GM12878 (cell line): Measurements from ENCODE around the gene COG2. TPM values are rescaled to one million over a fixed set of nuclear protein-coding genes. Genes with fewer than 3 reads are reported as not detected.

Source experiments
- ATAC-seq: fragments of 200-7000 bp; cut with Tn5 transposase; 3 replicates; pipeline ENCODE4 v1.9.1; 2020; ENCODE audit warnings: mild to moderate bottlenecking, moderate library complexity
- BruUV-seq: library from RNA; stranded (reverse); fragments of 400-500 nt; replicated peaks from 2 replicates; lab custom pipeline; 2021; lab: Mats Ljungman, UMichigan
- CTCF ChIA-PET: fragments of 300-600 bp; sonication (Branson Sonifier 250); formaldehyde crosslinking; extraction: SDS; loops from one replicate; lab custom pipeline; 2021; ENCODE audit warnings: inconsistent platforms; lab: Yijun Ruan, JAX
- POLR2A ChIA-PET: fragments of 350-600 bp; formaldehyde crosslinking; extraction: SDS; loops from one replicate; lab custom pipeline; 2021; ENCODE audit warnings: inconsistent platforms; lab: Charles Lee
- RAD21 ChIA-PET: fragments of 300-600 bp; sonication (Branson Sonifier 250); formaldehyde crosslinking; loops from one replicate; lab custom pipeline; 2023; ENCODE audit warnings: antibody characterized with exemption; ENCODE audit not compliant: unreplicated experiment; lab: Charles Lee
- SMC1A ChIA-PET: fragments of 300-600 bp; sonication (Branson Sonifier 250); formaldehyde crosslinking; loops from one replicate; lab custom pipeline; 2023; ENCODE audit not compliant: unreplicated experiment, uncharacterized antibody; lab: Charles Lee
- DNase-seq: peaks from one replicate; pipeline ENCODE4 v3.0.0-alpha.2; 2011; ENCODE audit warnings: low read depth, low spot score
- FAIRE-seq: peaks from 3 replicates; lab custom pipeline; 2011; peaks lifted over from hg19 to GRCh38; lab: Jason Lieb, UNC
- H2AFZ ChIP-seq: 2 replicates; pipeline ENCODE4 v1.6.0; 2011; ENCODE audit warnings: low read depth, low read length, control low read depth; ENCODE audit not compliant: control insufficient read depth
- H3K27ac ChIP-seq: 2 replicates; pipeline ENCODE4 v1.5.1; 2011; ENCODE audit warnings: control low read depth; ENCODE audit not compliant: control insufficient read depth, insufficient read depth
- H3K27me3 ChIP-seq, 2 experiments: replicated peaks in 1 of 2; 2 replicates each; pipeline versions ENCODE4 v1.6.0 to v1.6.1; 2011; ENCODE audit warnings: low read length in 1 of 2; ENCODE audit not compliant: control insufficient read depth in 2 of 2, insufficient read depth in 2 of 2
- H3K36me3 ChIP-seq, 2 experiments: 2 replicates each; pipeline ENCODE4 v1.5.1; 2011; ENCODE audit warnings: low read length in 1 of 2; ENCODE audit not compliant: control insufficient read depth in 2 of 2, insufficient read depth in 2 of 2
- H3K4me1 ChIP-seq: 2 replicates; pipeline ENCODE4 v1.6.1; 2011; ENCODE audit warnings: mild to moderate bottlenecking, low read length, moderate library complexity, mixed read lengths; ENCODE audit not compliant: control insufficient read depth, insufficient read depth
- H3K4me2 ChIP-seq: 2 replicates; pipeline ENCODE4 v1.6.0; 2011; ENCODE audit warnings: control low read depth; ENCODE audit not compliant: control insufficient read depth, insufficient read depth
- H3K4me3 ChIP-seq: fragments of 200-600 bp; sonication (generic); 2 replicates; pipeline ENCODE4 v1.5.1; 2016
- H3K79me2 ChIP-seq: 2 replicates; pipeline ENCODE4 v1.6.0; 2011; ENCODE audit warnings: low read length; ENCODE audit not compliant: control insufficient read depth, insufficient read depth
- H3K9ac ChIP-seq: 2 replicates; pipeline ENCODE4 v1.8.0; 2011; ENCODE audit warnings: low read length, control low read depth, mixed read lengths; ENCODE audit not compliant: control insufficient read depth, insufficient read depth
- H3K9me3 ChIP-seq: replicated peaks from 3 replicates; pipeline ENCODE4 v1.5.1; 2011; ENCODE audit warnings: mild to moderate bottlenecking, low read length; ENCODE audit not compliant: control insufficient read depth, insufficient read depth
- H4K20me1 ChIP-seq: 2 replicates; pipeline ENCODE4 v1.6.0; 2011; ENCODE audit not compliant: control insufficient read depth, insufficient read depth
- IKZF2 ChIP-seq, 2 experiments: fragments of 450-650 bp; IDR thresholded peaks; 2 replicates each; pipeline ENCODE4 v1.6.1; 2017; ENCODE audit warnings: mild to moderate bottlenecking in 2 of 2, moderate library complexity in 2 of 2
- KAT2A ChIP-seq: conservative IDR thresholded peaks from 2 replicates; pipeline ENCODE4 v1.6.1; 2011; ENCODE audit warnings: low read depth, low read length; ENCODE audit not compliant: control insufficient read depth
- KLF5 ChIP-seq: fragments of 450-650 bp; IDR thresholded peaks from 2 replicates; pipeline ENCODE4 v1.6.1; 2014; ENCODE audit warnings: mild to moderate bottlenecking; ENCODE audit not compliant: partially characterized antibody
- MYC ChIP-seq: IDR thresholded peaks from 2 replicates; pipeline ENCODE4 v1.6.1; 2011; ENCODE audit warnings: mild to moderate bottlenecking, low read length, moderate library complexity, inconsistent platforms; ENCODE audit not compliant: insufficient read depth, insufficient replicate concordance, insufficient read length, severe bottlenecking
- PML ChIP-seq: IDR thresholded peaks from 2 replicates; pipeline ENCODE4 v1.6.1; 2012; ENCODE audit warnings: low read length, inconsistent platforms
- RBBP5 ChIP-seq: fragments of 200-600 bp; sonication (generic); conservative IDR thresholded peaks from 2 replicates; pipeline ENCODE4 v1.6.1; 2016
- WGBS: methylation state at CpG from one replicate; pipeline ENCODE4 v1.1.6; 2016; ENCODE audit warnings: low lambda C conversion rate; ENCODE audit not compliant: insufficient replicate concordance, insufficient coverage; ENCODE audit errors: missing lambda C conversion rate; 5-methylcytosine and 5-hydroxymethylcytosine counted together
- in situ Hi-C: fragments of 300-500 bp; cut with MboI; formaldehyde crosslinking; loops from 9 replicates; pipeline ENCODE4 v1.14.3; 2018; ENCODE audit warnings: mixed read lengths
- intact Hi-C: fragments of 100-400 bp; cut with micrococcal nuclease; formaldehyde crosslinking; loops from one replicate; pipeline ENCODE4 v1.14.2; 2022; ENCODE audit not compliant: unreplicated experiment
- polyA plus RNA-seq, 11 experiments: library from polyadenylated mRNA; depleted of rRNA in 4 of 11; unstranded in 6 of 11; stranded (reverse) in 5 of 11; fragments of >200 nt; fragmentation: Nextera tagmentation in 4 of 11; fragmentation: Illumina TruSeq in 1 of 11; extraction: Ambion mirVana in 4 of 11; extraction: Trizol in 1 of 11; gene quantifications; 1 replicate in 1 of 11; 2 replicates in 10 of 11; pipeline versions ENCODE4 v1.2.1 to v1.2.3, GENCODE V29; 2011 to 2016; ENCODE audit warnings: inconsistent platforms in 2 of 11, missing spikeins in 2 of 11, low read depth in 1 of 11
- total RNA-seq, 4 experiments: library from RNA; depleted of rRNA in 3 of 4; stranded (reverse); fragments of >200 nt in 3 of 4; fragmentation: Illumina TruSeq in 1 of 4; extraction: Trizol in 1 of 4; gene quantifications; 2 replicates each; pipeline versions ENCODE4 v1.2.1 to v1.2.3, GENCODE V29; 2013 to 2021
- TF ChIP-seq, protein P1 (sequence below): fragments of 450-650 bp; IDR thresholded peaks from 2 replicates; pipeline ENCODE4 v1.6.1; 2017; ENCODE audit warnings: mild to moderate bottlenecking, moderate library complexity
- TF ChIP-seq, protein P2 (sequence below): fragments of 450-650 bp; IDR thresholded peaks from 2 replicates; pipeline ENCODE4 v1.6.1; 2017; ENCODE audit warnings: mild to moderate bottlenecking, moderate library complexity
- TF ChIP-seq, protein P3 (sequence below): fragments of 450-650 bp; formaldehyde crosslinking; IDR thresholded peaks from 2 replicates; pipeline ENCODE4 v1.4.0; 2020; ENCODE audit warnings: mild to moderate bottlenecking, moderate library complexity
- TF ChIP-seq, protein P4 (sequence below): fragments of 450-650 bp; IDR thresholded peaks from 2 replicates; pipeline ENCODE4 v1.6.1; 2017; ENCODE audit warnings: mild to moderate bottlenecking, low read depth, inconsistent platforms; ENCODE audit not compliant: poor library complexity, severe bottlenecking

Gene COG2
- total and polyA plus RNA-seq, 10 of the 15 experiments (the other 5 are each of a cell fraction or from before 2014, with no cell fraction given) = 15.0 to 31.5 (median 28.3) TPM

DNA sequence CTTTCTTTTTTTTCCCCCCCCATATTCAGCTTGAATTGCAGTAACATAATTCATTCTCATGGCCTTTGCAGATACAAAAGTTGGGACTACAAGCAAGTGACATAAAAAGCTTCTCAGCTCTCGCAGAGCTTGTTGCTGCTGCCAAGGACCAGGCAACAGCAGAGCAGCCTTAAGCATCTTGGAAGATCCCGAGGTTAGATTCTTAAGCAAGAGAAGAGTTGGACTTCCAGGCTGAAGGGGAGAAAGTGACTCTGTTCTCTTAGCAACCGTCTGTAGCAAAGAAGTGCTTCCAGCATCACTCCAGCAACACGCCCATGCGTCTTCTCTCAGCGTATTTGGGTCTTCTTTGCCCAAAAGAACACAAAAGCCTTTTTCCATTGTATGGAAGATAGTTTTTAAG, 50.9 kb downstream of the COG2 start:
- Histone ChIP-seq H3K4me2 (no peak overlapping the region), H2AFZ (no peak overlapping the region), H3K4me3 (no peak overlapping the region), H3K27ac (no peak overlapping the region), H3K4me1 (no peaks in the 10 kb centered on the region), H3K9me3 (no peaks in the 10 kb centered on the region), H3K27me3 (no peaks in the 10 kb centered on the region), H3K9ac (no peak overlapping the region), H4K20me1 (no peaks in the 10 kb centered on the region), H3K79me2 (no peaks in the 10 kb centered on the region), H3K36me3 (peaks cover 9 to 16% of the 10 kb centered on the region in 2 experiments)
- 97% methylated on average over 6 of the region's 6 CpGs for WGBS
- intact Hi-C loops (no loop called here), in situ Hi-C loops (no loop called here)
- POLR2A ChIA-PET = no interaction called here
- no TSS peak for BruUV-seq
- ATAC-seq (no peak), DNase-seq (no peak), FAIRE-seq (no peak)
- RAD21 ChIA-PET = no interaction called here
- CTCF ChIA-PET = no interaction called here
- SMC1A ChIA-PET = no interaction called here
- TF ChIP-seq RBBP5 (no peak), IKZF2 (IDR thresholded peaks at IDR 0.05) (no peak), KAT2A (no peak), MYC (no peak), KLF5 (no peak), PML (no peak)
- TF ChIP-seq, protein P1, sequence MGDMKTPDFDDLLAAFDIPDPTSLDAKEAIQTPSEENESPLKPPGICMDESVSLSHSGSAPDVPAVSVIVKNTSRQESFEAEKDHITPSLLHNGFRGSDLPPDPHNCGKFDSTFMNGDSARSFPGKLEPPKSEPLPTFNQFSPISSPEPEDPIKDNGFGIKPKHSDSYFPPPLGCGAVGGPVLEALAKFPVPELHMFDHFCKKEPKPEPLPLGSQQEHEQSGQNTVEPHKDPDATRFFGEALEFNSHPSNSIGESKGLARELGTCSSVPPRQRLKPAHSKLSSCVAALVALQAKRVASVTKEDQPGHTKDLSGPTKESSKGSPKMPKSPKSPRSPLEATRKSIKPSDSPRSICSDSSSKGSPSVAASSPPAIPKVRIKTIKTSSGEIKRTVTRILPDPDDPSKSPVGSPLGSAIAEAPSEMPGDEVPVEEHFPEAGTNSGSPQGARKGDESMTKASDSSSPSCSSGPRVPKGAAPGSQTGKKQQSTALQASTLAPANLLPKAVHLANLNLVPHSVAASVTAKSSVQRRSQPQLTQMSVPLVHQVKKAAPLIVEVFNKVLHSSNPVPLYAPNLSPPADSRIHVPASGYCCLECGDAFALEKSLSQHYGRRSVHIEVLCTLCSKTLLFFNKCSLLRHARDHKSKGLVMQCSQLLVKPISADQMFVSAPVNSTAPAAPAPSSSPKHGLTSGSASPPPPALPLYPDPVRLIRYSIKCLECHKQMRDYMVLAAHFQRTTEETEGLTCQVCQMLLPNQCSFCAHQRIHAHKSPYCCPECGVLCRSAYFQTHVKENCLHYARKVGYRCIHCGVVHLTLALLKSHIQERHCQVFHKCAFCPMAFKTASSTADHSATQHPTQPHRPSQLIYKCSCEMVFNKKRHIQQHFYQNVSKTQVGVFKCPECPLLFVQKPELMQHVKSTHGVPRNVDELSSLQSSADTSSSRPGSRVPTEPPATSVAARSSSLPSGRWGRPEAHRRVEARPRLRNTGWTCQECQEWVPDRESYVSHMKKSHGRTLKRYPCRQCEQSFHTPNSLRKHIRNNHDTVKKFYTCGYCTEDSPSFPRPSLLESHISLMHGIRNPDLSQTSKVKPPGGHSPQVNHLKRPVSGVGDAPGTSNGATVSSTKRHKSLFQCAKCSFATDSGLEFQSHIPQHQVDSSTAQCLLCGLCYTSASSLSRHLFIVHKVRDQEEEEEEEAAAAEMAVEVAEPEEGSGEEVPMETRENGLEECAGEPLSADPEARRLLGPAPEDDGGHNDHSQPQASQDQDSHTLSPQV = no peak
- TF ChIP-seq, protein P2, sequence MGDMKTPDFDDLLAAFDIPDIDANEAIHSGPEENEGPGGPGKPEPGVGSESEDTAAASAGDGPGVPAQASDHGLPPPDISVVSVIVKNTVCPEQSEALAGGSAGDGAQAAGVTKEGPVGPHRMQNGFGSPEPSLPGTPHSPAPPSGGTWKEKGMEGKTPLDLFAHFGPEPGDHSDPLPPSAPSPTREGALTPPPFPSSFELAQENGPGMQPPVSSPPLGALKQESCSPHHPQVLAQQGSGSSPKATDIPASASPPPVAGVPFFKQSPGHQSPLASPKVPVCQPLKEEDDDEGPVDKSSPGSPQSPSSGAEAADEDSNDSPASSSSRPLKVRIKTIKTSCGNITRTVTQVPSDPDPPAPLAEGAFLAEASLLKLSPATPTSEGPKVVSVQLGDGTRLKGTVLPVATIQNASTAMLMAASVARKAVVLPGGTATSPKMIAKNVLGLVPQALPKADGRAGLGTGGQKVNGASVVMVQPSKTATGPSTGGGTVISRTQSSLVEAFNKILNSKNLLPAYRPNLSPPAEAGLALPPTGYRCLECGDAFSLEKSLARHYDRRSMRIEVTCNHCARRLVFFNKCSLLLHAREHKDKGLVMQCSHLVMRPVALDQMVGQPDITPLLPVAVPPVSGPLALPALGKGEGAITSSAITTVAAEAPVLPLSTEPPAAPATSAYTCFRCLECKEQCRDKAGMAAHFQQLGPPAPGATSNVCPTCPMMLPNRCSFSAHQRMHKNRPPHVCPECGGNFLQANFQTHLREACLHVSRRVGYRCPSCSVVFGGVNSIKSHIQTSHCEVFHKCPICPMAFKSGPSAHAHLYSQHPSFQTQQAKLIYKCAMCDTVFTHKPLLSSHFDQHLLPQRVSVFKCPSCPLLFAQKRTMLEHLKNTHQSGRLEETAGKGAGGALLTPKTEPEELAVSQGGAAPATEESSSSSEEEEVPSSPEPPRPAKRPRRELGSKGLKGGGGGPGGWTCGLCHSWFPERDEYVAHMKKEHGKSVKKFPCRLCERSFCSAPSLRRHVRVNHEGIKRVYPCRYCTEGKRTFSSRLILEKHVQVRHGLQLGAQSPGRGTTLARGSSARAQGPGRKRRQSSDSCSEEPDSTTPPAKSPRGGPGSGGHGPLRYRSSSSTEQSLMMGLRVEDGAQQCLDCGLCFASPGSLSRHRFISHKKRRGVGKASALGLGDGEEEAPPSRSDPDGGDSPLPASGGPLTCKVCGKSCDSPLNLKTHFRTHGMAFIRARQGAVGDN = no peak
- TF ChIP-seq, protein P3, sequence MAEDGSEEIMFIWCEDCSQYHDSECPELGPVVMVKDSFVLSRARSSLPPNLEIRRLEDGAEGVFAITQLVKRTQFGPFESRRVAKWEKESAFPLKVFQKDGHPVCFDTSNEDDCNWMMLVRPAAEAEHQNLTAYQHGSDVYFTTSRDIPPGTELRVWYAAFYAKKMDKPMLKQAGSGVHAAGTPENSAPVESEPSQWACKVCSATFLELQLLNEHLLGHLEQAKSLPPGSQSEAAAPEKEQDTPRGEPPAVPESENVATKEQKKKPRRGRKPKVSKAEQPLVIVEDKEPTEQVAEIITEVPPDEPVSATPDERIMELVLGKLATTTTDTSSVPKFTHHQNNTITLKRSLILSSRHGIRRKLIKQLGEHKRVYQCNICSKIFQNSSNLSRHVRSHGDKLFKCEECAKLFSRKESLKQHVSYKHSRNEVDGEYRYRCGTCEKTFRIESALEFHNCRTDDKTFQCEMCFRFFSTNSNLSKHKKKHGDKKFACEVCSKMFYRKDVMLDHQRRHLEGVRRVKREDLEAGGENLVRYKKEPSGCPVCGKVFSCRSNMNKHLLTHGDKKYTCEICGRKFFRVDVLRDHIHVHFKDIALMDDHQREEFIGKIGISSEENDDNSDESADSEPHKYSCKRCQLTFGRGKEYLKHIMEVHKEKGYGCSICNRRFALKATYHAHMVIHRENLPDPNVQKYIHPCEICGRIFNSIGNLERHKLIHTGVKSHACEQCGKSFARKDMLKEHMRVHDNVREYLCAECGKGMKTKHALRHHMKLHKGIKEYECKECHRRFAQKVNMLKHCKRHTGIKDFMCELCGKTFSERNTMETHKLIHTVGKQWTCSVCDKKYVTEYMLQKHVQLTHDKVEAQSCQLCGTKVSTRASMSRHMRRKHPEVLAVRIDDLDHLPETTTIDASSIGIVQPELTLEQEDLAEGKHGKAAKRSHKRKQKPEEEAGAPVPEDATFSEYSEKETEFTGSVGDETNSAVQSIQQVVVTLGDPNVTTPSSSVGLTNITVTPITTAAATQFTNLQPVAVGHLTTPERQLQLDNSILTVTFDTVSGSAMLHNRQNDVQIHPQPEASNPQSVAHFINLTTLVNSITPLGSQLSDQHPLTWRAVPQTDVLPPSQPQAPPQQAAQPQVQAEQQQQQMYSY (CRISPR knock-in tag) = no peak
- TF ChIP-seq, protein P4, sequence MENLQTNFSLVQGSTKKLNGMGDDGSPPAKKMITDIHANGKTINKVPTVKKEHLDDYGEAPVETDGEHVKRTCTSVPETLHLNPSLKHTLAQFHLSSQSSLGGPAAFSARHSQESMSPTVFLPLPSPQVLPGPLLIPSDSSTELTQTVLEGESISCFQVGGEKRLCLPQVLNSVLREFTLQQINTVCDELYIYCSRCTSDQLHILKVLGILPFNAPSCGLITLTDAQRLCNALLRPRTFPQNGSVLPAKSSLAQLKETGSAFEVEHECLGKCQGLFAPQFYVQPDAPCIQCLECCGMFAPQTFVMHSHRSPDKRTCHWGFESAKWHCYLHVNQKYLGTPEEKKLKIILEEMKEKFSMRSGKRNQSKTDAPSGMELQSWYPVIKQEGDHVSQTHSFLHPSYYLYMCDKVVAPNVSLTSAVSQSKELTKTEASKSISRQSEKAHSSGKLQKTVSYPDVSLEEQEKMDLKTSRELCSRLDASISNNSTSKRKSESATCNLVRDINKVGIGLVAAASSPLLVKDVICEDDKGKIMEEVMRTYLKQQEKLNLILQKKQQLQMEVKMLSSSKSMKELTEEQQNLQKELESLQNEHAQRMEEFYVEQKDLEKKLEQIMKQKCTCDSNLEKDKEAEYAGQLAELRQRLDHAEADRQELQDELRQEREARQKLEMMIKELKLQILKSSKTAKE = no peak
